Neural cell (in vitro differentiated cells): Measurements from ENCODE around the gene UCP2. TPM values are rescaled to one million over a fixed set of nuclear protein-coding genes. Genes with fewer than 3 reads are reported as not detected.

ENCODE experiments used
- H2AFZ ChIP-seq: fragments of 200-600, 300-800 bp; sonication (generic), shearing (Covaris generic); 2 replicates; pipeline ENCODE4 v1.6.0; 2014; ENCODE audit warnings: low read depth, mild to moderate bottlenecking, antibody characterized with exemption, low read length, moderate library complexity
- H3F3A ChIP-seq: fragments of 200-600 bp; shearing (Covaris generic); 2 replicates; pipeline ENCODE4 v1.6.1; 2016; ENCODE audit warnings: mild to moderate bottlenecking, moderate library complexity, mixed read lengths, antibody characterized with exemption, low read length; ENCODE audit not compliant: insufficient read depth, poor library complexity, severe bottlenecking
- H3K27ac ChIP-seq: fragments of 200-600, 300-800 bp; sonication (generic), shearing (Covaris generic); 2 replicates; pipeline ENCODE4 v1.5.1; 2014; ENCODE audit warnings: mild to moderate bottlenecking, low read length, moderate library complexity
- H3K27me3 ChIP-seq: fragments of 300-800, 200-600 bp; sonication (generic), shearing (Covaris generic); 2 replicates; pipeline ENCODE4 v1.6.0; 2014; ENCODE audit warnings: mild to moderate bottlenecking, low read depth, low read length, moderate library complexity; ENCODE audit not compliant: insufficient read depth
- H3K36me3 ChIP-seq: fragments of 300-800, 200-600 bp; sonication (generic), shearing (Covaris generic); 2 replicates; pipeline ENCODE4 v1.5.1; 2014; ENCODE audit warnings: mild to moderate bottlenecking, antibody characterized with exemption, low read length, moderate library complexity; ENCODE audit not compliant: insufficient read depth
- H3K4me2 ChIP-seq: fragments of 300-800, 200-600 bp; sonication (generic), shearing (Covaris generic); 2 replicates; pipeline ENCODE4 v1.6.0; 2014; ENCODE audit warnings: mild to moderate bottlenecking, low read length
- H3K4me3 ChIP-seq: fragments of 300-800, 200-600 bp; sonication (generic), shearing (Covaris generic); 2 replicates; pipeline ENCODE4 v1.5.1; 2014; ENCODE audit warnings: mild to moderate bottlenecking, low read length, moderate library complexity
- H3K79me2 ChIP-seq: fragments of 200-600 bp; shearing (Covaris generic); replicated peaks from 2 replicates; pipeline ENCODE4 v1.6.0; 2014; ENCODE audit warnings: mild to moderate bottlenecking, low read length, moderate library complexity; ENCODE audit not compliant: insufficient read depth
- H3K9ac ChIP-seq: fragments of 300-800, 200-600 bp; sonication (generic), shearing (Covaris generic); 2 replicates; pipeline ENCODE4 v1.6.1; 2016; ENCODE audit warnings: mild to moderate bottlenecking, low read length, mixed read lengths
- H3K9me2 ChIP-seq: fragments of 200-600 bp; shearing (Covaris generic); 2 replicates; pipeline ENCODE4 v1.6.1; 2016; ENCODE audit warnings: mild to moderate bottlenecking, low read length, mixed read lengths; ENCODE audit not compliant: insufficient read depth
- H3K9me3 ChIP-seq: fragments of 200-600, 300-800 bp; sonication (generic), shearing (Covaris generic); 2 replicates; pipeline ENCODE4 v1.6.1; 2016; ENCODE audit warnings: mild to moderate bottlenecking, mixed run types, low read length, moderate library complexity, mixed read lengths
- H4K20me1 ChIP-seq: fragments of 200-600 bp; shearing (Covaris generic); 2 replicates; pipeline ENCODE4 v1.6.1; 2016; ENCODE audit warnings: mild to moderate bottlenecking, mixed run types; ENCODE audit not compliant: insufficient read depth
- CTCF ChIP-seq: fragments of 450-650 bp; IDR thresholded peaks from 2 replicates; pipeline ENCODE4 v1.5.1; 2014; ENCODE audit warnings: antibody characterized with exemption, mild to moderate bottlenecking, moderate library complexity; ENCODE audit not compliant: poor library complexity, severe bottlenecking
- EP300 ChIP-seq: fragments of 450-650 bp; conservative IDR thresholded peaks from 2 replicates; pipeline ENCODE4 v1.6.1; 2014; ENCODE audit warnings: antibody characterized with exemption, mild to moderate bottlenecking, moderate library complexity; ENCODE audit not compliant: poor library complexity, severe bottlenecking
- EZH2 ChIP-seq: fragments of 200-600, 300-800 bp; shearing (Covaris generic), sonication (generic); IDR thresholded peaks from 2 replicates; pipeline ENCODE4 v1.6.1; 2014; ENCODE audit warnings: antibody characterized with exemption, low read length, borderline replicate concordance, mild to moderate bottlenecking; ENCODE audit not compliant: insufficient read depth, poor library complexity, severe bottlenecking
- MXI1 ChIP-seq: fragments of 450-650 bp; conservative IDR thresholded peaks from 2 replicates; pipeline ENCODE4 v1.6.1; 2014; ENCODE audit warnings: antibody characterized with exemption, mild to moderate bottlenecking; ENCODE audit not compliant: poor library complexity, severe bottlenecking
- POLR2AphosphoS5 ChIP-seq: IDR thresholded peaks from 2 replicates; pipeline ENCODE4 v1.6.1; 2012
- RAD21 ChIP-seq: fragments of 450-650 bp; conservative IDR thresholded peaks from 2 replicates; pipeline ENCODE4 v1.6.1; 2014; ENCODE audit warnings: antibody characterized with exemption, mild to moderate bottlenecking, moderate library complexity
- TAF1 ChIP-seq: IDR thresholded peaks from 2 replicates; pipeline ENCODE4 v1.6.1; 2012; ENCODE audit warnings: low read depth
- polyA plus RNA-seq: library from polyadenylated mRNA; depleted of rRNA; stranded (reverse); fragments of >200 nt; gene quantifications from 2 replicates; pipeline ENCODE4 v1.2.3, GENCODE V29; 2014
- TF ChIP-seq, protein P1 (sequence below): IDR thresholded peaks from 2 replicates; pipeline ENCODE4 v1.6.1; 2012; ENCODE audit warnings: borderline replicate concordance

The UCP2 gene
- polyA plus RNA-seq, 1 donor from 2014 or later, result not detected

DNA sequence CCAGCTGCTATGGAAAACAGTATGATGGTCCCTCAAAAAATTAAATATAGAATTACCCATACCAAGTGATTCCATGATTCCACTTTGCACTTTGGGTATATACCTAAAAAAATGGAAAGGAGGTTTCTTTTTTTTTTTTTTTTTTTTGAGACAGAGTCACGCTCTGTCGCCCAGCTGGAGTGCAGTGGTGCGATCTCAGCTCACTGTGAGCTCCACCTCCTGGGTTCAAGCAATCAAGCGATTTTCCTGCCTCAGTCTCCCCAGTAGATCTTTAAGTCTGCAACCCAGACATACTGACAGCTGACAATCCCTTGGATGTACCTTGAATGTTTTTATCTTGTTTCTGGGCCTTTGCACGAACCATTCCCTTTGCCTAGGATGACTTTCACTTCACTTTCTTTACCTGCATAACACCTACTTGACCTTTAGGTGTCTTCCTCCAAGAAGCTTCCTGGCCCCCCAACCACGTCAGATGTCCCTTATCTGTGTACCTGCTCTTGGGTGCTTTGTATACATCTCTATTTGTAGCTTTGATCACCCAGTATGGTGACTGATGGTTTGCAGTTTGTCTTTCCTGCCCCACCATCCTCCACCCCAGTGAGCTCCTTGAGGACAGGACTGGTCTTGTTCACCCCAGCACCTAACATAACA, 14.6 kb upstream of the UCP2 start:
- Histone ChIP-seq H3K4me2 (no peak overlapping the region), H4K20me1 (no peaks in the 10 kb centered on the region), H2AFZ (no peak overlapping the region), H3K79me2 (no peaks in the 10 kb centered on the region), H3K27me3 (no peaks in the 10 kb centered on the region), H3F3A (no peaks in the 10 kb centered on the region), H3K4me3 (no peak overlapping the region), H3K36me3 (no peaks in the 10 kb centered on the region), H3K9me2 (no peaks in the 10 kb centered on the region), H3K9ac (no peak overlapping the region), H3K27ac (no peak overlapping the region), H3K9me3 (no peaks in the 10 kb centered on the region)
- TF ChIP-seq EZH2 (no peak), EP300 (no peak), CTCF (no peak), TAF1 (no peak), MXI1 (no peak), RAD21 (no peak), POLR2AphosphoS5 (no peak)
- TF ChIP-seq, protein P1, sequence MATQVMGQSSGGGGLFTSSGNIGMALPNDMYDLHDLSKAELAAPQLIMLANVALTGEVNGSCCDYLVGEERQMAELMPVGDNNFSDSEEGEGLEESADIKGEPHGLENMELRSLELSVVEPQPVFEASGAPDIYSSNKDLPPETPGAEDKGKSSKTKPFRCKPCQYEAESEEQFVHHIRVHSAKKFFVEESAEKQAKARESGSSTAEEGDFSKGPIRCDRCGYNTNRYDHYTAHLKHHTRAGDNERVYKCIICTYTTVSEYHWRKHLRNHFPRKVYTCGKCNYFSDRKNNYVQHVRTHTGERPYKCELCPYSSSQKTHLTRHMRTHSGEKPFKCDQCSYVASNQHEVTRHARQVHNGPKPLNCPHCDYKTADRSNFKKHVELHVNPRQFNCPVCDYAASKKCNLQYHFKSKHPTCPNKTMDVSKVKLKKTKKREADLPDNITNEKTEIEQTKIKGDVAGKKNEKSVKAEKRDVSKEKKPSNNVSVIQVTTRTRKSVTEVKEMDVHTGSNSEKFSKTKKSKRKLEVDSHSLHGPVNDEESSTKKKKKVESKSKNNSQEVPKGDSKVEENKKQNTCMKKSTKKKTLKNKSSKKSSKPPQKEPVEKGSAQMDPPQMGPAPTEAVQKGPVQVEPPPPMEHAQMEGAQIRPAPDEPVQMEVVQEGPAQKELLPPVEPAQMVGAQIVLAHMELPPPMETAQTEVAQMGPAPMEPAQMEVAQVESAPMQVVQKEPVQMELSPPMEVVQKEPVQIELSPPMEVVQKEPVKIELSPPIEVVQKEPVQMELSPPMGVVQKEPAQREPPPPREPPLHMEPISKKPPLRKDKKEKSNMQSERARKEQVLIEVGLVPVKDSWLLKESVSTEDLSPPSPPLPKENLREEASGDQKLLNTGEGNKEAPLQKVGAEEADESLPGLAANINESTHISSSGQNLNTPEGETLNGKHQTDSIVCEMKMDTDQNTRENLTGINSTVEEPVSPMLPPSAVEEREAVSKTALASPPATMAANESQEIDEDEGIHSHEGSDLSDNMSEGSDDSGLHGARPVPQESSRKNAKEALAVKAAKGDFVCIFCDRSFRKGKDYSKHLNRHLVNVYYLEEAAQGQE, result no peak

DNA sequence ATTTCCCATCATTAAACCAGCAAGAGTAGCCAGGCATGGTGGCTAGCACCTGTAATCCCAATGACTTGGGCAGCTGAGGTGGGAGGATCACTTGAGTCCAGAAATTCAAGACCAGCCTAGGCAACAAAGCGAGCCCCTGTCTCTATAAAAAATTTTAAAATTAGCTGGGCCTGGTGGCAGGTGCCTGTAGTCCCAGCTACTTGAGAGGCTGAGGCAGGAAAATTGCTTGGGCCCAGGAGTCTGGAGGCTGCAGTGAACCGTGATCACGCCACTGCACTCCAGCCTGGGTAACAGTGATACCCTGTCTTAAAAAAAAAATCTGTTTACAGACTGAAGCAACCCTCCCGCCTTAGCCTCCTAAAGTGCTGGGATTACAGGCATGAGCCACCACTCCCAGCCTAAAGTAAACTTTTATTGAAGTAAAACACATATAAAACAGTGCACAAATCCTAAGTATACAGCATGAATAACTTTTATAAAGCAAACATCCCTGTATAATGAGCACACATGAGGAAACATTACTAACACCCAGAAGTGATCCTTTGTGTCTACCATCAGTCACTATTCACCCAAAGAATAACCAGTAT, 13.6 kb upstream of the UCP2 start:
- H3K4me3 ChIP-seq, result no peak overlapping the region
- no peaks in the 10 kb centered on the region for H3F3A ChIP-seq
- H3K27ac ChIP-seq, result no peak overlapping the region
- H3K4me2 ChIP-seq, result no peak overlapping the region
- H2AFZ ChIP-seq, result no peak overlapping the region
- H3K27me3 ChIP-seq, result no peaks in the 10 kb centered on the region
- H3K36me3 ChIP-seq, result no peaks in the 10 kb centered on the region
- H3K9me2 ChIP-seq, result no peaks in the 10 kb centered on the region
- TF ChIP-seq EP300 (no peak), TAF1 (no peak), RAD21 (no peak), POLR2AphosphoS5 (no peak), CTCF (no peak), MXI1 (no peak)
- TF ChIP-seq, protein P1, result no peak
- no peak overlapping the region for H3K9ac ChIP-seq
- H4K20me1 ChIP-seq, result no peaks in the 10 kb centered on the region
- H3K79me2 ChIP-seq, result no peaks in the 10 kb centered on the region
- H3K9me3 ChIP-seq, result no peaks in the 10 kb centered on the region
